Daoy (cell line): ENCODE data around the gene EXO5. TPM values are rescaled to one million over a fixed set of nuclear protein-coding genes. Genes with fewer than 3 reads are reported as not detected.
"Not testable (repeated sequence)": the region's sequence is repeated elsewhere in the genome, so short reads cannot be mapped to it uniquely, and the experiment has no call there.

ENCODE experiments used
- DNase-seq: peaks from one replicate; pipeline ENCODE4 v3.0.0-alpha.2; 2015; ENCODE audit warnings: low read depth
- total RNA-seq: library from RNA; depleted of rRNA; stranded (reverse); fragments of >200 nt; shearing (Covaris generic); gene quantifications from 2 replicates; pipeline ENCODE4 v1.2.3, GENCODE V29; 2014; rRNA removed

The EXO5 gene
- total RNA-seq, 1 experiment from 2014 or later = 2.1 TPM

DNA sequence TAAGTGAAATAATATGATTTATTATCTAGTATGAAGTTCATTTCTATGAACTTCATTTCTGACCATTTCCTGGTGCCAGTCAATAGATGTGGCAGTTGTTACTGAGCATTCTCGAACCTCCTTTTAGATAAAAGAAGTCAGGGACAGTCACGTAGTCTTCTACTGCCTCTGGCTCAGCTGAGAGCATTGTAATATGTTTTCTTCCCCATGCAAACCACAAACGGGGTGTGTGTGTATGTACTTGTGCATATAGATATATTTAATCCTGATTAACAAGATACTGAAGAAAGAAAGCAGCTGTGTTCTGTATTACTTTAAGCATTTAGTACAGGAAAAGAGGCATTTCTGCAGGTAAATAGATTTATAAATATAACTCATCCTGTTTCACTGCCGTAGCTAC lies 44.5 kb downstream of the EXO5 start:
- DNase-seq = no peak

DNA sequence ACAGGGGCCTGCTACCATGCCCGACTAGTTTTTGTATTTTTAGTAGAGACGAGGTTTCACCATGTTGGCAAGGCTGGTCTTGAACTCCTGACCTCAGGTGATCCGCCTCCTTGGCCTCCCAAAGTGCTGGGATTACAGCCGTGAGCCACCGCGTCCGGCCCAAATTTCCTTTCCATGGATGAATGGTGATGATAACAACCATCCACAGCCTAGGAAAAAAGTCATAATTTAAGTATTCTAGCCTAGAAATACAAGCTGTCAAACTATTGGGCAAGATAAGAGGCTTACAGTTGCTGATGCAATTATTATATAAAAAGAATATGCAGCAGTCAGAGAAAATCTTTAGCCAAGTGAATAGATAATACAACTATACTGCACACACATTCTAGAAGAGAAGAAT lies 46.2 kb downstream of the EXO5 start:
- DNase-seq = not testable (repeated sequence)

DNA sequence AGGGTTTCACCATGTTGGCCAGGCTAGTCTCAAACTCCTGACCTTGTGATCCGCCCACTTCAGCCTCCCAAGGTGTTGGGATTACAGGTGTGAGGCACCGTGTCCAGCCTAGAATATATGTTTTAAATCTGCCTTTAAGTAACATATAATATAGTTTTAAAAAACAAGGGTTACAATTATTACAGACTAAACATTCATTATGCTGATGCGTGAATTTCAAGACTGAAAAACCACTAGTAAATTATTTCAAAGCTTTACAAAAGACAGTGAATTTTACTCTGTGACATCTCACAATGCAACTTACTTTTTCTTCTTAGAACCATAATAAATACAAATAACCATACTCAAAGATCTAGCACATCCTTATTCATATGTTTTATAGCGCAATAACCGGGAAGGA lies 47.6 kb downstream of the EXO5 start:
- DNase-seq = no peak

DNA sequence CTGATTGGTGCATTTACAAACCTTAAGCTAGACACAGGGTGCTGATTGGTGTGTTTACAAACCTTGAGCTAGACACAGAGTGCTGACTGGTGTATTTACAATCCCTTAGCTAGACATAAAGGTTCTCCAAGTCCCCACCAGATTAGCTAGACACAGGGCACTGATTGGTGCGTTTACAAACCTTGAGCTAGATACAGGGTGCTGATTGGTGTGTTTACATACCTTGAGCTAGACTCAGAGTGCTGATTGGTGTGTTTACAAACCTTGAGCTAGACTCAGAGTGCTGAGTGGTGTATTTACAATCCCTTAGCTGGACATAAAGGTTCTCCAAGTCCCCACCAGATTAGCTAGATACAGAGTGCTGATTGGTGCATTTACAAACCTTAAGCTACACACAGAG lies 49.7 kb downstream of the EXO5 start:
- not testable (repeated sequence) for DNase-seq

DNA sequence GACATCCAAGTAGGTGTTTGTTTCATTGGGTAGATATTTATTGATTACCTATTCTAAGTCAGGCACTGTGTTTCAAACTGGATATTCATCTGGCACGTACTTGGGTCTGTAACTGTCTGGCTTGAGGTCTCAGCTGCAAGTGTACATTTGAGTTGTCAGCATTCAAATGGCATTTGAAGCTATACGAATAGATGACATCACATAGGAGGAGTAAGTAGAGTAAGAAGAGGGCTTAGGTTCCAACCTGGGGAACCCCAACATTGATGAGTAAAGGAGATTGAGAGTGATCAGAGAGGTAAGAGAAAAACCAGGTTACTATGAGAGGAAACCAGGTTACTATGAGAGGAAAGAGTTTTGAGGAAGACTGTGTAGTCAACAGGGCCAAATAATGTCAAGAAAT lies 53.6 kb downstream of the EXO5 start:
- no peak for DNase-seq

DNA sequence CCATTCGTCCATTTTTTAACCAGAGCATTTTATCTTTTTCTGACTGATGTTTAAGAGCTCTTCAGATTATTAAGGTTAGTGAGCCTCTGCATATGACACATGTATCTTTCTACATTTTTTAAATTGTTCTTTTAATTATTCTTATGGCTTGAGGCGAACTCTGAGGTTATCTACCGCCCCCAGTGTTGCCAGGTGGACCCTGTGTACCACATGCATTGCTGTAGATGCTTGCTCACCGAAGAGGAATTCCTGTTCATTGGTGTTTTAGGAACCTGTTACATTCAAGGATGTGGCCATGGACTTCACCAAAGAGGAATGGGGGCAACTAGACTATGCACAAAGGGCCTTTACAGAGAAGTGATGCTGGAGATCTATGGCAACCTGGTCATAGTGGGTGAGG lies 54.7 kb downstream of the EXO5 start:
- DNase-seq = no peak

DNA sequence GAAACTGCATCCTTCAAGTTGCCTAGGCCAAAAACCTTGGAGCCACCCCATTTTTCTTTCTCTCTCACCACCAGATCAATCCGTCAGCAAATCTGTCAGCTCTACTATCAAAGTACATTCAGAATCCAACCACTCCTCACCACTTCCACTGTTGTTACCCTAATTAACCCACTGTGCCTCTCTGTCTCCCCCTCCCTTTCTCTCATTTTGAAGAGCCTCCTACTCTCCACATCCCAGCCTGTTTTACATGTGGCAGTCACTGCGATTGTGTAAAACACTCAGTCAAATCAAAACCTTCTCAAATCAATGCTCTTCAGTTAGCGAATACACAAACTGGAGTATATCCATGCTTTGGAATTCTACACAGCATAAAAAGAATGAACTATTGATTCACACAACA lies 55.9 kb downstream of the EXO5 start:
- no peak for DNase-seq

DNA sequence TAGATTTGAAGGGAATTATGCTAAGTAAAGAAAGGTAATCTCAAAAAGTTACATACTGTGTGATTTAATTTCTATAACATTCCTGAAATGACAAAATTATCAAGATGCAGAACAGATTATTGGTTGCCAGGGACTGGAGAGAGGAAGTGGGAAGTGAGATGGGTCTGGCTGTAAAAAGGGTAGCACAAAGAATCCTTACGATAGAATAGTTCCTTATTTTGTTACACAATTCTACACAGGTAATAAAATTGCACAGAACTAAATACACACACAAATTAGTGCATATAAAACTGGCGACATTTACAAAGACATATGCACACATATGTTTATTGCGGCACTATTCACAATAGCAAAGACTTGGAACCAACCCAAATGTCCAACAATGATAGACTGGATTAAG lies 56.3 kb downstream of the EXO5 start:
- DNase-seq = no peak

Other genes with a start within 250 kb of the EXO5 start
- gene COL9A2, start 191.5 kb upstream of the EXO5 start, total RNA-seq = 1.7 and 2.5 TPM in 2 replicates
- 26.9 and 30.8 TPM in 2 replicates for gene SMAP2, start 135.0 kb upstream of the EXO5 start, total RNA-seq
- 4.8 and 8.5 TPM in 2 replicates for gene ZFP69B, start 58.3 kb upstream of the EXO5 start, total RNA-seq
- gene ZFP69, start 31.5 kb upstream of the EXO5 start, total RNA-seq = 5.3 and 9.3 TPM in 2 replicates
- gene ZNF684, start 22.9 kb downstream of the EXO5 start, total RNA-seq = 8.6 and 8.7 TPM in 2 replicates
- gene RIMS3, start 156.9 kb downstream of the EXO5 start, total RNA-seq = 0.74 and 0.97 TPM in 2 replicates
- 20.4 and 24.2 TPM in 2 replicates for gene NFYC, start 182.9 kb downstream of the EXO5 start, total RNA-seq